Esophagus muscularis mucosa (tissue), 4 donors: ENCODE results near the gene ZNF558.

Experiments
- CTCF ChIP-seq, 3 experiments: fragments of 200-600 bp in 2 of 3; fragments of 450-650 bp in 1 of 3; sonication (generic) in 2 of 3; IDR thresholded peaks; one replicate each; pipeline ENCODE4 v1.5.1; 2017 to 2019; ENCODE audit warnings: antibody characterized with exemption in 3 of 3, mild to moderate bottlenecking in 2 of 3, moderate library complexity in 1 of 3
- EP300 ChIP-seq: sonication (generic); formaldehyde crosslinking; IDR thresholded peaks from one replicate; pipeline ENCODE4 v1.6.1; 2017; ENCODE audit warnings: antibody characterized with exemption
- POLR2A ChIP-seq: fragments of 450-650 bp; IDR thresholded peaks from one replicate; pipeline ENCODE4 v1.6.1; 2017; ENCODE audit warnings: antibody characterized with exemption, moderate library complexity, mild to moderate bottlenecking, low read depth

GRCh38 chr19:8806661-8807060 is 25.4 kb downstream of the ZNF558 start:
- TF ChIP-seq EP300 = no peak
- no peak for TF ChIP-seq POLR2A
- no peak for TF ChIP-seq CTCF (IDR thresholded peaks at IDR 0.05)
